Measurements from ENCODE around the gene KDM8.

Gene KDM8

GRCh38 chr16:27190316-27190871 is 12.9 kb upstream of the KDM8 start:
- TF ChIP-seq EZH2phosphoT487 (conservative IDR thresholded peaks at IDR 0.05; ENCODE audit: low read length), result no peak
- no peak for TF ChIP-seq CTCF (IDR thresholded peaks at IDR 0.05; ENCODE audit: insufficient read depth, low read length, poor library complexity, severe bottlenecking)
- Histone ChIP-seq H3F3A (ENCODE audit: insufficient read depth) (no peaks in the 10 kb centered on the region), H3K4me3 (ENCODE audit: insufficient read depth, low read length, poor library complexity, severe bottlenecking) (no peak overlapping the region), H3K36me3 (ENCODE audit: low read length) (no peaks in the 10 kb centered on the region), H3K4me2 (ENCODE audit: low read depth, low read length, poor library complexity, severe bottlenecking) (no peak overlapping the region), H3K27ac (ENCODE audit: low read depth, low read length) (no peak overlapping the region), H4K20me1 (ENCODE audit: low read depth, low read length) (no peaks in the 10 kb centered on the region), H3K79me2 (ENCODE audit: insufficient read depth, low read length) (no peaks in the 10 kb centered on the region), H2AFZ (ENCODE audit: low read depth, low read length, severe bottlenecking) (no peak overlapping the region), H3K27me3 (ENCODE audit: low read length) (no peaks in the 10 kb centered on the region), H3K9ac (ENCODE audit: low read length) (no peak overlapping the region), H3K9me2 (replicated peaks; ENCODE audit: insufficient read depth, low read length) (no peaks in the 10 kb centered on the region), H3K9me3 (ENCODE audit: insufficient read depth, low read length) (no peaks in the 10 kb centered on the region)

- no peaks in the 10 kb centered on the region for H4K20me1 ChIP-seq (ENCODE audit: low read depth, low read length)
- H3K27ac ChIP-seq (ENCODE audit: low read depth, low read length), result no peak overlapping the region
- no peak for TF ChIP-seq EZH2phosphoT487 (conservative IDR thresholded peaks at IDR 0.05; ENCODE audit: low read length)
- TF ChIP-seq CTCF (IDR thresholded peaks at IDR 0.05; ENCODE audit: insufficient read depth, low read length, poor library complexity, severe bottlenecking), result no peak
- H3K4me3 ChIP-seq (ENCODE audit: insufficient read depth, low read length, poor library complexity, severe bottlenecking), result no peak overlapping the region
- no peak overlapping the region for H3K9ac ChIP-seq (ENCODE audit: low read length)
- no peaks in the 10 kb centered on the region for H3K9me2 ChIP-seq (replicated peaks; ENCODE audit: insufficient read depth, low read length)
- H2AFZ ChIP-seq (ENCODE audit: low read depth, low read length, severe bottlenecking), result no peak overlapping the region
- no peaks in the 10 kb centered on the region for H3K36me3 ChIP-seq (ENCODE audit: low read length)
- H3K79me2 ChIP-seq (ENCODE audit: insufficient read depth, low read length), result no peaks in the 10 kb centered on the region
- no peaks in the 10 kb centered on the region for H3K9me3 ChIP-seq (ENCODE audit: insufficient read depth, low read length)
- H3K4me2 ChIP-seq (ENCODE audit: low read depth, low read length, poor library complexity, severe bottlenecking), result no peak overlapping the region
- no peaks in the 10 kb centered on the region for H3K27me3 ChIP-seq (ENCODE audit: low read length)
- H3F3A ChIP-seq (ENCODE audit: insufficient read depth), result no peaks in the 10 kb centered on the region
Observed at GRCh38 chr16:27191352-27191924, 11.9 kb upstream of the KDM8 start.

- H3K9me2 ChIP-seq (replicated peaks; ENCODE audit: insufficient read depth, low read length), result no peaks in the 10 kb centered on the region
- H3K79me2 ChIP-seq (ENCODE audit: insufficient read depth, low read length), result no peaks in the 10 kb centered on the region
- H3K4me2 ChIP-seq (ENCODE audit: low read depth, low read length, poor library complexity, severe bottlenecking), result no peak overlapping the region
- TF ChIP-seq EZH2phosphoT487 (conservative IDR thresholded peaks at IDR 0.05; ENCODE audit: low read length), result no peak
- no peak for TF ChIP-seq CTCF (IDR thresholded peaks at IDR 0.05; ENCODE audit: insufficient read depth, low read length, poor library complexity, severe bottlenecking)
- H3K27me3 ChIP-seq (ENCODE audit: low read length), result no peaks in the 10 kb centered on the region
- no peaks in the 10 kb centered on the region for H4K20me1 ChIP-seq (ENCODE audit: low read depth, low read length)
- no peaks in the 10 kb centered on the region for H3K36me3 ChIP-seq (ENCODE audit: low read length)
- no peak overlapping the region for H3K27ac ChIP-seq (ENCODE audit: low read depth, low read length)
- H3F3A ChIP-seq (ENCODE audit: insufficient read depth), result no peaks in the 10 kb centered on the region
- no peak overlapping the region for H3K4me3 ChIP-seq (ENCODE audit: insufficient read depth, low read length, poor library complexity, severe bottlenecking)
- no peak overlapping the region for H3K9ac ChIP-seq (ENCODE audit: low read length)
- no peaks in the 10 kb centered on the region for H3K9me3 ChIP-seq (ENCODE audit: insufficient read depth, low read length)
- no peak overlapping the region for H2AFZ ChIP-seq (ENCODE audit: low read depth, low read length, severe bottlenecking)
Observed at GRCh38 chr16:27193300-27193990, 9.9 kb upstream of the KDM8 start.
